ENCODE data around the gene GPR17.

GRCh38 chr2:127631997-127632581 is 13.9 kb upstream of the GPR17 start:
- TF ChIP-seq, protein P1, sequence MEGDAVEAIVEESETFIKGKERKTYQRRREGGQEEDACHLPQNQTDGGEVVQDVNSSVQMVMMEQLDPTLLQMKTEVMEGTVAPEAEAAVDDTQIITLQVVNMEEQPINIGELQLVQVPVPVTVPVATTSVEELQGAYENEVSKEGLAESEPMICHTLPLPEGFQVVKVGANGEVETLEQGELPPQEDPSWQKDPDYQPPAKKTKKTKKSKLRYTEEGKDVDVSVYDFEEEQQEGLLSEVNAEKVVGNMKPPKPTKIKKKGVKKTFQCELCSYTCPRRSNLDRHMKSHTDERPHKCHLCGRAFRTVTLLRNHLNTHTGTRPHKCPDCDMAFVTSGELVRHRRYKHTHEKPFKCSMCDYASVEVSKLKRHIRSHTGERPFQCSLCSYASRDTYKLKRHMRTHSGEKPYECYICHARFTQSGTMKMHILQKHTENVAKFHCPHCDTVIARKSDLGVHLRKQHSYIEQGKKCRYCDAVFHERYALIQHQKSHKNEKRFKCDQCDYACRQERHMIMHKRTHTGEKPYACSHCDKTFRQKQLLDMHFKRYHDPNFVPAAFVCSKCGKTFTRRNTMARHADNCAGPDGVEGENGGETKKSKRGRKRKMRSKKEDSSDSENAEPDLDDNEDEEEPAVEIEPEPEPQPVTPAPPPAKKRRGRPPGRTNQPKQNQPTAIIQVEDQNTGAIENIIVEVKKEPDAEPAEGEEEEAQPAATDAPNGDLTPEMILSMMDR (IDR thresholded peaks at IDR 0.05), result no peak
- TF ChIP-seq SIN3A (IDR thresholded peaks at IDR 0.05; ENCODE audit: borderline replicate concordance, insufficient read depth, low read depth, low read length), result no peak
